IMR-90 (cell line): Measurements from ENCODE around the gene RFX1. TPM values are rescaled to one million over a fixed set of nuclear protein-coding genes. Genes with fewer than 3 reads are reported as not detected.
"Not testable (repeated sequence)": the region's sequence is repeated elsewhere in the genome, so short reads cannot be mapped to it uniquely, and the experiment has no call there.

ENCODE experiments used
- ATAC-seq: fragments of 200-7000 bp; cut with Tn5 transposase; 2 replicates; pipeline ENCODE4 v1.9.1; 2020; ENCODE audit warnings: low read depth, mild to moderate bottlenecking, moderate library complexity
- BruUV-seq: library from RNA; stranded (reverse); fragments of 400-500 nt; replicated peaks from 2 replicates; lab custom pipeline; 2021; lab: Mats Ljungman, UMichigan
- CTCF ChIA-PET: fragments of 300-600 bp; formaldehyde crosslinking; extraction: SDS; loops from one replicate; lab custom pipeline; 2021; ENCODE audit warnings: antibody characterized with exemption; lab: Yijun Ruan, JAX
- POLR2A ChIA-PET: fragments of 300-600 bp; sonication (Branson Sonifier 250); formaldehyde crosslinking; loops from one replicate; lab custom pipeline; 2022; ENCODE audit warnings: antibody characterized with exemption; ENCODE audit not compliant: unreplicated experiment; lab: Charles Lee
- DNase-seq: peaks from one replicate; pipeline ENCODE4 v3.0.0; 2013
- H2AFZ ChIP-seq: replicated peaks from 2 replicates; pipeline ENCODE3; 2013; ENCODE audit warnings: low read length, mild to moderate bottlenecking; ENCODE audit not compliant: poor library complexity
- H2AK5ac ChIP-seq: 2 replicates; pipeline ENCODE4 v1.6.1; 2013; ENCODE audit warnings: low read depth, low read length, inconsistent platforms
- H2AK9ac ChIP-seq: replicated peaks from 2 replicates; pipeline ENCODE3; 2013; ENCODE audit warnings: mild to moderate bottlenecking, low read depth, low read length, moderate library complexity; ENCODE audit not compliant: poor library complexity
- H2BK120ac ChIP-seq: 2 replicates; pipeline ENCODE4 v1.6.1; 2013; ENCODE audit warnings: low read depth, low read length, inconsistent platforms
- H2BK15ac ChIP-seq: 3 replicates; pipeline ENCODE4 v1.6.1; 2013; ENCODE audit warnings: low read depth, low read length, inconsistent platforms
- H2BK20ac ChIP-seq: 2 replicates; pipeline ENCODE4 v1.6.1; 2013; ENCODE audit warnings: low read depth, mild to moderate bottlenecking, inconsistent platforms, low read length, moderate library complexity
- H2BK5ac ChIP-seq: 2 replicates; pipeline ENCODE4 v1.6.1; 2013; ENCODE audit warnings: mild to moderate bottlenecking, low read depth, low read length, inconsistent platforms; ENCODE audit not compliant: poor library complexity, severe bottlenecking
- H3K14ac ChIP-seq: replicated peaks from 2 replicates; pipeline ENCODE4 v1.6.1; 2013; ENCODE audit warnings: low read depth, low read length, inconsistent platforms
- H3K18ac ChIP-seq: 2 replicates; pipeline ENCODE4 v1.6.1; 2013; ENCODE audit warnings: low read depth, low read length, control low read depth
- H3K23ac ChIP-seq: 2 replicates; pipeline ENCODE4 v1.6.1; 2013; ENCODE audit warnings: low read depth, low read length, inconsistent platforms
- H3K27ac ChIP-seq: 2 replicates; pipeline ENCODE4 v1.5.1; 2013; ENCODE audit warnings: mild to moderate bottlenecking, control low read depth, low read length; ENCODE audit not compliant: insufficient read depth
- H3K27me3 ChIP-seq: 2 replicates; pipeline ENCODE4 v1.6.1; 2013; ENCODE audit warnings: low read length; ENCODE audit not compliant: control insufficient read depth, insufficient read depth
- H3K36me3 ChIP-seq: 2 replicates; pipeline ENCODE4 v1.6.1; 2013; ENCODE audit warnings: low read length, mixed read lengths; ENCODE audit not compliant: control insufficient read depth, insufficient read depth
- H3K4ac ChIP-seq: 2 replicates; pipeline ENCODE4 v1.6.1; 2013; ENCODE audit warnings: low read depth, low read length, inconsistent platforms
- H3K4me1 ChIP-seq: 2 replicates; pipeline ENCODE4 v1.6.1; 2013; ENCODE audit warnings: low read length, mixed read lengths; ENCODE audit not compliant: control insufficient read depth, insufficient read depth
- H3K4me2 ChIP-seq: 2 replicates; pipeline ENCODE4 v1.6.1; 2013; ENCODE audit warnings: low read depth, mild to moderate bottlenecking, control low read depth, low read length, moderate library complexity
- H3K4me3 ChIP-seq: 2 replicates; pipeline ENCODE4 v1.5.1; 2013; ENCODE audit warnings: low read depth, mild to moderate bottlenecking, control low read depth, low read length, moderate library complexity; ENCODE audit not compliant: insufficient read depth
- H3K56ac ChIP-seq: 2 replicates; pipeline ENCODE4 v1.6.1; 2013; ENCODE audit warnings: low read length, inconsistent platforms; ENCODE audit not compliant: insufficient read depth; ENCODE audit errors: extremely low read depth
- H3K79me1 ChIP-seq, 2 experiments: 2 replicates each; pipeline ENCODE4 v1.6.1; 2013; ENCODE audit warnings: low read length in 2 of 2, inconsistent platforms in 1 of 2, low read depth in 1 of 2
- H3K9ac ChIP-seq: 2 replicates; pipeline ENCODE4 v1.6.1; 2013; ENCODE audit warnings: low read depth, low read length, control low read depth
- H3K9me1 ChIP-seq: 2 replicates; pipeline ENCODE4 v1.6.1; 2013; ENCODE audit warnings: low read length, inconsistent platforms; ENCODE audit not compliant: insufficient read depth
- H3K9me3 ChIP-seq: 2 replicates; pipeline ENCODE4 v1.6.1; 2013; ENCODE audit warnings: low read length; ENCODE audit not compliant: control insufficient read depth, insufficient read depth
- H4K20me1 ChIP-seq: 2 replicates; pipeline ENCODE4 v1.6.1; 2013; ENCODE audit warnings: low read length, inconsistent platforms; ENCODE audit not compliant: insufficient read depth
- H4K5ac ChIP-seq: 2 replicates; pipeline ENCODE4 v1.6.1; 2013; ENCODE audit warnings: mild to moderate bottlenecking, low read depth, low read length, control low read depth
- H4K8ac ChIP-seq, 2 experiments: 2 replicates each; pipeline ENCODE4 v1.6.1; 2013; ENCODE audit warnings: low read depth in 2 of 2, low read length in 2 of 2, control low read depth in 1 of 2, inconsistent platforms in 1 of 2
- H4K91ac ChIP-seq: 2 replicates; pipeline ENCODE4 v1.6.1; 2013; ENCODE audit warnings: low read depth, low read length, inconsistent platforms; ENCODE audit not compliant: insufficient read depth
- WGBS, 2 experiments: methylation state at CpG; one replicate each; pipeline versions ENCODE4 v1.1.5 to v1.1.7; 2013; ENCODE audit warnings: missing lambda C conversion rate in 2 of 2; ENCODE audit not compliant: insufficient read length in 1 of 2; ENCODE audit errors: extremely low coverage in 2 of 2; 5-methylcytosine and 5-hydroxymethylcytosine counted together
- dilution Hi-C: fragments of 300-500 bp; cut with HindIII; formaldehyde crosslinking; loops from one replicate; pipeline ENCODE4 v1.14.3; 2018; ENCODE audit warnings: low sequenced_read_pairs; ENCODE audit not compliant: unreplicated experiment
- in situ Hi-C: fragments of 300-500 bp; cut with MboI; formaldehyde crosslinking; loops from 3 replicates; pipeline ENCODE4 v1.14.3; 2019; ENCODE audit warnings: low sequenced_read_pairs, inconsistent platforms, mixed read lengths
- intact Hi-C: fragments of 100-400 bp; cut with micrococcal nuclease; formaldehyde crosslinking; loops from 2 replicates; pipeline ENCODE4 v1.10.0; 2022
- polyA plus RNA-seq, 3 experiments: library from polyadenylated mRNA; depleted of rRNA; stranded (reverse); fragments of >200 nt; gene quantifications; 2 replicates each; pipeline ENCODE4 v1.2.3, GENCODE V29; 2012; ENCODE audit warnings: low replicate concordance in 1 of 3
- total RNA-seq: library from RNA; depleted of rRNA; stranded (reverse); fragments of >200 nt; gene quantifications from 2 replicates; pipeline ENCODE4 v1.2.3, GENCODE V29; 2012

The RFX1 gene
- total and polyA plus RNA-seq, 2 of the 4 experiments (the other 2 are of a cell fraction): 0.36 to 3.1 TPM

DNA sequence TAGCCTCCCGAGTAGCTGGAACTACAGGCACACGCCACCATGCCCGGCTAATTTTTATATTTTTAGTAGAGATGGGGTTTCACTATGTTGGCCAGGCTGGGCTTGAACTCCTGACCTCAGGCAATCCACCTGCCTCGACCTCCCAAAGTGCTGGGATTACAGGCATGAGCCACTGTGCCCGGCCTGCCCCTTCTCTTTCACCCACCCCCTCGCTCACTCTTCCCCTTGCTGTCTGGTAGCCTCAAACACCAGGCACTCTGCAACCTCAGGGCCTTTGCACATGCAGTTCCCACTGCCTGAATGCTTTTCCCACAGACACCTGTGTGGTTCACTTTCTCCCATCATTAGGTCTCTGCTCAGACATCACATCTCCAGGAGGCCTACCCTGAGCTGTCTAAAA is 84.0 kb downstream of the RFX1 start:
- H4K8ac ChIP-seq, dilution Hi-C loops, H3K27me3 ChIP-seq, H2BK20ac ChIP-seq, in situ Hi-C loops, H3K9ac ChIP-seq, H2BK5ac ChIP-seq, DNase-seq, H4K5ac ChIP-seq, H3K4me2 ChIP-seq, H3K27ac ChIP-seq, H3K9me3 ChIP-seq, H3K4me3 ChIP-seq, H2AK5ac ChIP-seq, H3K18ac ChIP-seq, H4K20me1 ChIP-seq, POLR2A ChIA-PET, H3K4ac ChIP-seq, H2BK15ac ChIP-seq, CTCF ChIA-PET, H2BK120ac ChIP-seq, H3K79me1 ChIP-seq, H2AFZ ChIP-seq, BruUV-seq, intact Hi-C loops, H3K56ac ChIP-seq, H3K14ac ChIP-seq, H3K4me1 ChIP-seq, ATAC-seq, H2AK9ac ChIP-seq, H4K91ac ChIP-seq, H3K9me1 ChIP-seq, H3K23ac ChIP-seq: not testable (repeated sequence)
- WGBS, 2 experiments: 85% methylated on average over 2 of the region's 6 CpGs; no CpG with 5 or more reads in 1 of the 2 experiments
- peaks cover 60% of the 10 kb centered on the region for H3K36me3 ChIP-seq
